H1 (cell line): ENCODE data around the gene OR6V1. TPM values are rescaled to one million over a fixed set of nuclear protein-coding genes. Genes with fewer than 3 reads are reported as not detected.
"Not testable (repeated sequence)": the region's sequence is repeated elsewhere in the genome, so short reads cannot be mapped to it uniquely, and the experiment has no call there.

ENCODE experiments used
- CTCF ChIA-PET: fragments of 300-600 bp; sonication (Branson Sonifier 250); formaldehyde crosslinking; loops from one replicate; lab custom pipeline; 2021; ENCODE audit not compliant: partially characterized antibody; lab: Charles Lee
- POLR2A ChIA-PET: fragments of 300-600 bp; sonication (Branson Sonifier 250); formaldehyde crosslinking; loops from one replicate; lab custom pipeline; 2021; ENCODE audit warnings: inconsistent platforms; ENCODE audit not compliant: partially characterized antibody; lab: Charles Lee
- DNase-seq, 2 experiments: peaks; one replicate each; pipeline versions ENCODE4 v3.0.0 to v3.0.0-alpha.2; 2010 to 2022; ENCODE audit warnings: low spot score in 2 of 2, low read depth in 1 of 2, mixed read lengths in 1 of 2
- FAIRE-seq: peaks from 2 replicates; lab custom pipeline; 2011; peaks lifted over from hg19 to GRCh38; lab: Jason Lieb, UNC
- H2AFZ ChIP-seq: 2 replicates; pipeline ENCODE4 v1.8.1; 2012; ENCODE audit warnings: low read length, inconsistent platforms
- H2AK5ac ChIP-seq: 2 replicates; pipeline ENCODE4 v1.6.1; 2013; ENCODE audit warnings: low read depth, low read length
- H2BK120ac ChIP-seq: replicated peaks from 2 replicates; pipeline ENCODE3; 2013; ENCODE audit warnings: low read depth, low read length, inconsistent platforms
- H2BK12ac ChIP-seq: 2 replicates; pipeline ENCODE4 v1.6.1; 2013; ENCODE audit warnings: low read depth, low read length
- H2BK15ac ChIP-seq: 2 replicates; pipeline ENCODE4 v1.6.1; 2013; ENCODE audit warnings: low read length
- H2BK20ac ChIP-seq: 2 replicates; pipeline ENCODE4 v1.6.1; 2013; ENCODE audit warnings: low read length
- H2BK5ac ChIP-seq: 2 replicates; pipeline ENCODE4 v1.6.1; 2013; ENCODE audit warnings: low read depth, low read length
- H3K14ac ChIP-seq: 2 replicates; pipeline ENCODE4 v1.6.1; 2013; ENCODE audit warnings: inconsistent platforms; ENCODE audit not compliant: insufficient read length
- H3K18ac ChIP-seq: 2 replicates; pipeline ENCODE4 v1.6.1; 2013; ENCODE audit warnings: low read length; ENCODE audit errors: extremely low read depth
- H3K23ac ChIP-seq: 2 replicates; pipeline ENCODE4 v1.6.1; 2013; ENCODE audit warnings: inconsistent platforms; ENCODE audit not compliant: insufficient read length
- H3K23me2 ChIP-seq: 2 replicates; pipeline ENCODE4 v1.6.1; 2013; ENCODE audit warnings: low read depth, low read length
- H3K27ac ChIP-seq: 2 replicates; pipeline ENCODE4 v1.6.1; 2011; ENCODE audit warnings: low read depth, low read length, inconsistent platforms
- H3K27me3 ChIP-seq, 4 experiments: replicated peaks in 1 of 4; 1 replicate in 1 of 4; 2 replicates in 3 of 4; pipeline versions ENCODE4 v1.6.1 to v1.8.1; 2011 to 2013; ENCODE audit warnings: low read length in 3 of 4, mild to moderate bottlenecking in 3 of 4, inconsistent platforms in 2 of 4, mixed read lengths in 2 of 4, moderate library complexity in 1 of 4; ENCODE audit not compliant: control insufficient read depth in 3 of 4, insufficient read depth in 3 of 4; ENCODE audit errors: extremely low read depth in 1 of 4
- H3K36me3 ChIP-seq, 4 experiments: 2 replicates each; pipeline versions ENCODE4 v1.6.1 to v1.8.1; 2011 to 2013; ENCODE audit warnings: mild to moderate bottlenecking in 4 of 4, low read length in 3 of 4, moderate library complexity in 2 of 4, control low read depth in 1 of 4, inconsistent platforms in 1 of 4; ENCODE audit not compliant: insufficient read depth in 4 of 4, control insufficient read depth in 2 of 4
- H3K4ac ChIP-seq: replicated peaks from 2 replicates; pipeline ENCODE3; 2013; ENCODE audit warnings: low read length, low read depth, mixed read lengths, inconsistent platforms; ENCODE audit not compliant: insufficient read length
- H3K4me1 ChIP-seq, 4 experiments: replicated peaks in 1 of 4; 1 replicate in 1 of 4; 2 replicates in 3 of 4; pipeline versions ENCODE4 v1.6.1 to v1.8.1; 2011 to 2013; ENCODE audit warnings: low read length in 3 of 4, inconsistent platforms in 2 of 4, mixed read lengths in 1 of 4; ENCODE audit not compliant: insufficient read depth in 4 of 4, control insufficient read depth in 3 of 4
- H3K4me2 ChIP-seq, 2 experiments: 2 replicates each; pipeline versions ENCODE4 v1.6.1 to v1.8.1; 2011 to 2013; ENCODE audit warnings: low read depth in 2 of 2, low read length in 2 of 2, control low read depth in 1 of 2, inconsistent platforms in 1 of 2, mild to moderate bottlenecking in 1 of 2; ENCODE audit not compliant: insufficient read depth in 1 of 2
- H3K4me3 ChIP-seq, 4 experiments: fragments of 200-600, 300-600 bp in 1 of 4; sonication (generic), shearing (Covaris generic), sonication (Bioruptor Twin) in 1 of 4; 2 replicates each; pipeline versions ENCODE4 v1.5.1 to v1.8.1; 2011 to 2016; ENCODE audit warnings: low read length in 4 of 4, low read depth in 3 of 4, control low read depth in 2 of 4, inconsistent platforms in 2 of 4, mild to moderate bottlenecking in 2 of 4, mixed read lengths in 1 of 4, moderate library complexity in 1 of 4; ENCODE audit not compliant: insufficient read depth in 2 of 4; ENCODE audit errors: extremely low read depth in 1 of 4
- H3K56ac ChIP-seq: replicated peaks from 2 replicates; pipeline ENCODE3; 2013; ENCODE audit warnings: low read depth, mild to moderate bottlenecking, mixed read lengths, low read length, inconsistent platforms; ENCODE audit not compliant: insufficient read length
- H3K79me1 ChIP-seq: 2 replicates; pipeline ENCODE4 v1.6.1; 2013; ENCODE audit warnings: low read depth, low read length, control low read depth
- H3K79me2 ChIP-seq, 2 experiments: 2 replicates each; pipeline versions ENCODE4 v1.6.1 to v1.8.1; 2012 to 2013; ENCODE audit warnings: low read length in 2 of 2, mild to moderate bottlenecking in 2 of 2, inconsistent platforms in 1 of 2; ENCODE audit not compliant: insufficient read depth in 2 of 2, control insufficient read depth in 1 of 2
- H3K9ac ChIP-seq, 4 experiments: replicated peaks in 1 of 4; 1 replicate in 1 of 4; 2 replicates in 3 of 4; pipeline versions ENCODE4 v1.6.1 to v1.8.1; 2011 to 2013; ENCODE audit warnings: low read depth in 3 of 4, low read length in 3 of 4, control low read depth in 2 of 4, mild to moderate bottlenecking in 2 of 4, moderate library complexity in 2 of 4, inconsistent platforms in 1 of 4; ENCODE audit errors: extremely low read depth in 1 of 4
- H3K9me3 ChIP-seq, 2 experiments: 2 replicates each; pipeline versions ENCODE4 v1.6.1 to v1.8.1; 2012 to 2013; ENCODE audit warnings: mild to moderate bottlenecking in 2 of 2, moderate library complexity in 2 of 2, control low read depth in 1 of 2, inconsistent platforms in 1 of 2, low read depth in 1 of 2, low read length in 1 of 2, mixed read lengths in 1 of 2; ENCODE audit not compliant: insufficient read depth in 2 of 2
- H4K20me1 ChIP-seq, 2 experiments: replicated peaks in 1 of 2; 2 replicates each; pipeline versions ENCODE3 to v1.8.1; 2011 to 2013; ENCODE audit warnings: inconsistent platforms in 2 of 2, low read length in 2 of 2, mild to moderate bottlenecking in 1 of 2; ENCODE audit not compliant: insufficient read depth in 2 of 2, control insufficient read depth in 1 of 2
- H4K5ac ChIP-seq: 2 replicates; pipeline ENCODE4 v1.6.1; 2013; ENCODE audit warnings: low read length, low read depth, mixed read lengths, inconsistent platforms; ENCODE audit not compliant: insufficient read length
- H4K8ac ChIP-seq: 2 replicates; pipeline ENCODE4 v1.8.0; 2013; ENCODE audit warnings: mild to moderate bottlenecking, moderate library complexity, low read length, inconsistent platforms; ENCODE audit not compliant: insufficient read depth; ENCODE audit errors: extremely low read depth
- H4K91ac ChIP-seq: replicated peaks from 2 replicates; pipeline ENCODE3; 2013; ENCODE audit warnings: low read length, mixed read lengths, inconsistent platforms; ENCODE audit not compliant: insufficient read length
- ATF2 ChIP-seq: IDR thresholded peaks from 2 replicates; pipeline ENCODE4 v1.6.1; 2012; ENCODE audit warnings: low read length, inconsistent platforms
- GTF2F1 ChIP-seq: IDR thresholded peaks from 2 replicates; pipeline ENCODE4 v1.6.1; 2012; ENCODE audit warnings: low read depth, low read length, improper control_type of control experiment, borderline replicate concordance
- RBBP5 ChIP-seq: IDR thresholded peaks from 2 replicates; pipeline ENCODE4 v1.7.1; 2012; ENCODE audit warnings: low read depth, mild to moderate bottlenecking, inconsistent platforms, low read length, moderate library complexity, borderline replicate concordance
- SIRT6 ChIP-seq: IDR thresholded peaks from one replicate; pipeline ENCODE4 v1.7.1; 2012; ENCODE audit warnings: low read length, inconsistent platforms
- TAF7 ChIP-seq: optimal IDR thresholded peaks from 2 replicates; pipeline ENCODE3; 2011; ENCODE audit warnings: low read depth, mild to moderate bottlenecking, inconsistent platforms, low read length, moderate library complexity, borderline replicate concordance
- TEAD4 ChIP-seq: IDR thresholded peaks from 2 replicates; pipeline ENCODE4 v1.6.1; 2012; ENCODE audit warnings: low read depth, low read length, inconsistent platforms, mixed read lengths
- WGBS, 2 experiments: shearing (Covaris generic) in 1 of 2; methylation state at CpG; one replicate each; pipeline versions ENCODE4 v1.1.6 to v1.1.7; 2013 to 2015; ENCODE audit warnings: low lambda C conversion rate in 2 of 2, mixed read lengths in 2 of 2, inconsistent platforms in 1 of 2, low coverage in 1 of 2, missing lambda C conversion rate in 1 of 2; ENCODE audit not compliant: insufficient replicate concordance in 2 of 2, insufficient coverage in 1 of 2, insufficient read length in 1 of 2; ENCODE audit errors: extremely low coverage in 1 of 2, missing lambda C conversion rate in 1 of 2; 5-methylcytosine and 5-hydroxymethylcytosine counted together
- polyA plus RNA-seq, 7 experiments: library from polyadenylated mRNA; depleted of rRNA in 3 of 7; stranded (reverse) in 5 of 7; unstranded in 2 of 7; fragments of >200 nt in 5 of 7; fragments of 200-250 nt in 2 of 7; gene quantifications; 1 replicate in 5 of 7; 2 replicates in 1 of 7; 4 replicates in 1 of 7; pipeline versions ENCODE4 v1.2.1 to v1.2.3, GENCODE V29; 2011 to 2013; ENCODE audit warnings: missing spikeins in 2 of 7, mixed read lengths in 2 of 7
- total RNA-seq: library from RNA; stranded (reverse); fragmentation: NEBNext Ultra II Directional; extraction: Animal tissue kit (Norgen Biotek cat#: 25700); gene quantifications from 2 replicates; pipeline ENCODE4 v1.2.1, GENCODE V29; 2021

Gene OR6V1
- total and polyA plus RNA-seq, 2 of the 8 experiments (the other 6 are each of a cell fraction or from before 2014, with no cell fraction given), result not detected

- TF ChIP-seq GTF2F1 (no peak), TEAD4 (no peak), ATF2 (no peak), RBBP5 (no peak), TAF7 (no peak), SIRT6 (no peak)
Observed at GRCh38 chr7:143085109-143085508, 33.0 kb downstream of the OR6V1 start (continued).

DNA sequence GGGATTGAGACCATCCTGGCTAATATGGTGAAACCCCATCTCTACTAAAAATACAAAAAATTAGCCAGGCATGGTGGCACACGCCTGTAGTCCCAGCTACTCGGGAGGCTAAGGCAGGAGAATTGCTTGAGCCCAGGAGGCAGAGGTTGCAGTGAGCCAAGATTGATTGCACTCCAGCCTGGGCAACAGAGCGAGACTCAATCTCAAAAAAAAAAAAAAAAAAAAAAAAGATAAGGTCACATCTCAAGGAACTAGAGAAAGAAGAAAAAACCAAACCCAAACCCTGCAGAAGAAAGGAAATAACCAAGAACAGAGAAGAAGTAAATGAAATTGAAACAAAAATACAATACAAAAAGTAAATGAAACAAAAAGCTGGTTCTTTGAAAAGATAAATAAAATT, 33.5 kb downstream of the OR6V1 start:
- H3K23ac ChIP-seq, H4K5ac ChIP-seq, H2AFZ ChIP-seq, H3K79me2 ChIP-seq, FAIRE-seq, H3K9ac ChIP-seq, CTCF ChIA-PET, H4K8ac ChIP-seq, H3K4me3 ChIP-seq, H3K27ac ChIP-seq, H2BK5ac ChIP-seq, H4K20me1 ChIP-seq, H3K79me1 ChIP-seq, POLR2A ChIA-PET, H2BK12ac ChIP-seq, H3K23me2 ChIP-seq, H2BK15ac ChIP-seq, H2BK20ac ChIP-seq, H3K4ac ChIP-seq, H3K4me2 ChIP-seq, H3K4me1 ChIP-seq, H3K56ac ChIP-seq, H2BK120ac ChIP-seq, H3K14ac ChIP-seq, H3K27me3 ChIP-seq, H3K18ac ChIP-seq, H3K36me3 ChIP-seq, DNase-seq, H2AK5ac ChIP-seq, H4K91ac ChIP-seq: not testable (repeated sequence)
- 100% methylated on average over 1 of the region's 3 CpGs; no CpG with 5 or more reads in 1 of the 2 experiments for WGBS, 2 experiments
- H3K9me3 ChIP-seq, result peaks cover 0 to 10% of the 10 kb centered on the region in 2 experiments; a peak in 3 of 4 replicates
